Measurements from ENCODE around the gene PPP1R11.

DNA sequence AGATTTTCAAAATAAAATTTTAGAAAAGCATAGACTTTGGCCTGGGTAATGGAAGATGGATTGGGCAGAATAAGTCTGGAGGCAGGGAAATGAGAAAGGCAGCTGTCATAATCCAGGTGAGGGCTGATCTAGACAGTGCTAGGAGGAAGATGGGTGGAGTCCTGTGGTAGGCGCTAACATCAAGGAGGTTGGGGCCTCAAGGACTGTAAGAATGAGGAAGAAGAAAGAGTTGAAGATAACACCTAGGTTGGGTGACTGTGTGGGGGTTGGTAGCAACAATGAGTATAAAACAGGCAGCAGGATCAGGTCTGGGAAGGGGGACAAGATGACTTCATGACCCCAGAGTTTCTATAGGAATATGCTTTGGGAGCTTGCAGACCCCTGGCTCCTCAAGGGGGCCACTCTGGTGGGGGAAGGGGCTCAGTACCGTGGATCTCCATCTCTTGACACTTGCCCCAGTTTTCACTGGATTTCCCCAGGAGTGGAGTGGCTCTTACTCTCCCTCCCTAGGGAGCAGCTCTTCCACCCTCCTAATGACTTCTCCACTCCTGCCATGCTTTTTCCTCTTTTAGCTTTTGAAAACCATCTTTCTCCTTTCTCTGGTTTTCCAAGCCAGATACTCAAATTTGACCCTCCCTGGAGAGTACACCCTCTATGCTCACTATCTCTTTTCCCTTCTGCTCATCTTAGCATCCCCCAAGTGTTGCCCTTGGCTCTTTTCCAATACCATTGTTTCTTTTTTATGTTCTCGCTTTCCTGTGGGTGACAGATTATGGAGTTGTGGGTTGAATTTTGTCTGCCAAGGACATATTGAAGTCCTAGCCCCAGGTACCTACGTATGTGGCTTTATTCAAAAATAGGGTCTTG lies 31.1 kb downstream of the PPP1R11 start:
- TF ChIP-seq CTCF (IDR thresholded peaks at IDR 0.05) (no peak), POLR2A (IDR thresholded peaks at IDR 0.05) (no peak)
